ENCODE results near the gene STEAP2.

DNA sequence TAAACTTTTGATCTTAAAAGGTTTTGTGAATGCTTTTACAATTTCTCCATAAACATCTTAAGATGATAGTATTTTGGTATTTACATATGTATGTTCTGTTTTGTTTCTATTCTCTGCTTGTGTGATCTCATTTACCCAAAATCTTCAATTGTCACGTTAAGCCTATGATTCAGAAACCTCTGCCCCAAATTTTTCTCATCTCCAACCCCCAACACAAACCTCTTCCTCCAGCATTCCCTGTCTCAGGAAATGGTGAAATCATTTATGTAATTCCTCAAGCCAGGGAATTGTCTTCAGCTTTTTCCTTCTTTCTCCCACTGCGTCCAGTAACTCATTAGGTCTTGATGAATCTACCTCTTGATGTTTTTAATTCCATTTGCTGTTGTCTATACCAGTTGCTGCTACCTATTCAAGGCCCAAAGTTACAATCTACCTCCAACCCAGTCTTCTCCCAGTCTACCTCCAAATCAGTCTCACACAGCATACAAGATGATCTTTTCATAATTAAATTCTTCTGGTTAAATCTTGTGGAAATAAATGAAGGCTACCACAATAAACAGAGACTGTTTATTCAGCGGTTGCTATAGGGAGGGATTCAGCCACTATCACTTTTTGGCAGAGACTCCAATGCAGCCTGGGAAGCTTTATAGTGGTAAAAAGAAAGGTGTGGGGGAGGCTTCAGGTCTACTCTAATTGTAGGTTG is 39.2 kb downstream of the STEAP2 start:
- TF ChIP-seq, protein P1, sequence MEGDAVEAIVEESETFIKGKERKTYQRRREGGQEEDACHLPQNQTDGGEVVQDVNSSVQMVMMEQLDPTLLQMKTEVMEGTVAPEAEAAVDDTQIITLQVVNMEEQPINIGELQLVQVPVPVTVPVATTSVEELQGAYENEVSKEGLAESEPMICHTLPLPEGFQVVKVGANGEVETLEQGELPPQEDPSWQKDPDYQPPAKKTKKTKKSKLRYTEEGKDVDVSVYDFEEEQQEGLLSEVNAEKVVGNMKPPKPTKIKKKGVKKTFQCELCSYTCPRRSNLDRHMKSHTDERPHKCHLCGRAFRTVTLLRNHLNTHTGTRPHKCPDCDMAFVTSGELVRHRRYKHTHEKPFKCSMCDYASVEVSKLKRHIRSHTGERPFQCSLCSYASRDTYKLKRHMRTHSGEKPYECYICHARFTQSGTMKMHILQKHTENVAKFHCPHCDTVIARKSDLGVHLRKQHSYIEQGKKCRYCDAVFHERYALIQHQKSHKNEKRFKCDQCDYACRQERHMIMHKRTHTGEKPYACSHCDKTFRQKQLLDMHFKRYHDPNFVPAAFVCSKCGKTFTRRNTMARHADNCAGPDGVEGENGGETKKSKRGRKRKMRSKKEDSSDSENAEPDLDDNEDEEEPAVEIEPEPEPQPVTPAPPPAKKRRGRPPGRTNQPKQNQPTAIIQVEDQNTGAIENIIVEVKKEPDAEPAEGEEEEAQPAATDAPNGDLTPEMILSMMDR (IDR thresholded peaks at IDR 0.05), result no peak
- TF ChIP-seq POLR2A (IDR thresholded peaks at IDR 0.05), result no peak

Data from esophagus squamous epithelium (tissue), 4 donors.